Measurements from ENCODE around the gene ST6GALNAC5. TPM values are rescaled to one million over a fixed set of nuclear protein-coding genes. Genes with fewer than 3 reads are reported as not detected.
"Not testable (repeated sequence)": the region's sequence is repeated elsewhere in the genome, so short reads cannot be mapped to it uniquely, and the experiment has no call there.

Gene ST6GALNAC5
- total RNA-seq, 1 donor from 2014 or later, result 23.1 TPM

DNA sequence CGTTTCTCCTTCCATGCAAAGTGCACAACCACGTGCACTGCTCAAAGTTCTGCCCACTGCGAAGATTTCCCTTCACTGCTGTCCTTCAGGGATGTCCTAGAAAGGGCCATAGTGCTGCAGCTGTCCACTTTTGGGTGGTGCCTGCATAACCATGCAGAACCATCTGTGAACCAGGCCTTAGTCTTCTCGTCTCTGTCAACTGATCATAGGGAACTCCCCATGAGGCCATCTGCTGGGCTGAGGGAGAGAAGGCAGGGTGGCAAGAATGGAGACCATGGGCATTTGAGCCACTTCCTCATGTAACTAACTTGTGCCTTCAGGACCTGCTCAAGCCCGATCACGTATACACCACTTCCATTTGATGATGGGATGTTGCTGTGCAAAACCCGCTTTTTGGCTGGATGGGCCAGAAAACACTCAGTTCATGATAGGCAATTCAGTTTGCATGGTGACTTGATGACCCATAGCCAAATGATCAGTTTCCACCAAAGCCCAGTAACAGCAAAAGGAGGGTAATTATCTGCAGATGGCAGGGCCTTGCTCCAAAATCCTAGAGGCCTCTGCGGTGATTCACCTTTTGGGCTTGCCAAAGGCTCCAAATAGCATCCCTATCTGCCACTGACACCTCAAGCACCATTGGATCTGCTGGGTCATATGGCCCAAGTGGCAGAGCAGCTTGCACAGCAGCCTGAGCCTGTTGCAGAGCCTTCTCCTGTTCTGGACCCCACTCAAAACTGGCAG lies 9.5 kb downstream of the ST6GALNAC5 start:
- Histone ChIP-seq H3K9me3 (no peaks in the 10 kb centered on the region), H3K4me3 (no peak overlapping the region), H3K36me3 (no peaks in the 10 kb centered on the region), H3K27ac (no peak overlapping the region), H3K4me1 (no peaks in the 10 kb centered on the region), H3K27me3 (no peaks in the 10 kb centered on the region)
- DNase-seq, result no peak
- no peak for ATAC-seq
- intact Hi-C loops (cut with DNase I), result no loop called here
- TF ChIP-seq, protein P1, sequence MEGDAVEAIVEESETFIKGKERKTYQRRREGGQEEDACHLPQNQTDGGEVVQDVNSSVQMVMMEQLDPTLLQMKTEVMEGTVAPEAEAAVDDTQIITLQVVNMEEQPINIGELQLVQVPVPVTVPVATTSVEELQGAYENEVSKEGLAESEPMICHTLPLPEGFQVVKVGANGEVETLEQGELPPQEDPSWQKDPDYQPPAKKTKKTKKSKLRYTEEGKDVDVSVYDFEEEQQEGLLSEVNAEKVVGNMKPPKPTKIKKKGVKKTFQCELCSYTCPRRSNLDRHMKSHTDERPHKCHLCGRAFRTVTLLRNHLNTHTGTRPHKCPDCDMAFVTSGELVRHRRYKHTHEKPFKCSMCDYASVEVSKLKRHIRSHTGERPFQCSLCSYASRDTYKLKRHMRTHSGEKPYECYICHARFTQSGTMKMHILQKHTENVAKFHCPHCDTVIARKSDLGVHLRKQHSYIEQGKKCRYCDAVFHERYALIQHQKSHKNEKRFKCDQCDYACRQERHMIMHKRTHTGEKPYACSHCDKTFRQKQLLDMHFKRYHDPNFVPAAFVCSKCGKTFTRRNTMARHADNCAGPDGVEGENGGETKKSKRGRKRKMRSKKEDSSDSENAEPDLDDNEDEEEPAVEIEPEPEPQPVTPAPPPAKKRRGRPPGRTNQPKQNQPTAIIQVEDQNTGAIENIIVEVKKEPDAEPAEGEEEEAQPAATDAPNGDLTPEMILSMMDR (IDR thresholded peaks at IDR 0.05), result no peak

DNA sequence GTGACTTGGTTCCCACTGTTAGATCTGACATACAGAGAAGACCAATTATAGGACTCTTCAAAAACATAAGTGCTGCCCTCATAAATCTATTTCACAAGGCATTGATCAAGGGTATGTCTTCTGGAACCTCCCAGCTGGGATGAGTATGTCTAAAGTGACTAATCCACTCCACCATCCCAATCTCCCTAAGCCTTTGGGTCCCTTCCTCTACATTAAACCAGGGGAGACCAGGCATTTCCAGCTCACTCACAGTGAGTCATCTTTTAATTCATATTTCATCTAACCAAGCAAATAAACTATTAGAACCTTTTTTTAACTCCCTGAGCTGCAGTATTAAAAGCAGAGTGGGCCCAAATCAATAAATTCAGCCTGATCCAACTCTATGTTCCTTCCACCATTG lies 11.7 kb downstream of the ST6GALNAC5 start:
- not testable (repeated sequence) for H3K36me3 ChIP-seq, H3K27ac ChIP-seq

DNA sequence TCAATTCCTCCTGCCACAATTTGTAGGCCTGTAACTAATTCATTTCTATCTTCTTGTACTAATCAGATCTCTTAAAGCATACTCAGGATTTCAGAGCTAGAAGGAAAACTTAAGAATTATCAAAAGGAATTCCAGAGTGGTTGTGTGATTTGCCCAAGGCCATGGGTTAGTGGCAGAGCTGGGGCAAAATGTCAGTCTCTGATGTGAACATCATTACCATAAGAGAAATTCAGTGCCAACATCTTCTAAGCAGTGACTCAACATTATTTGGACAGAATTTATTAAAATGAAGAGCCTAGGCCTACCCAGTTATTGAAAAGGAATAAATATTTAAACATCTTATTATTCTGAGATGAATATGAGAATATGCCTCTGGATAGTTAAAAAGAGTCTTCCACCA lies 14.5 kb downstream of the ST6GALNAC5 start:
- DNase-seq (no peak), ATAC-seq (no peak)
- Histone ChIP-seq H3K27me3 (no peaks in the 10 kb centered on the region), H3K9me3 (no peaks in the 10 kb centered on the region), H3K4me3 (no peak overlapping the region), H3K36me3 (no peaks in the 10 kb centered on the region), H3K27ac (no peak overlapping the region), H3K4me1 (no peaks in the 10 kb centered on the region)
- TF ChIP-seq, protein P1 (IDR thresholded peaks at IDR 0.05), result no peak
- intact Hi-C loops (cut with DNase I), result no loop called here

More for the DNA sequence above, 11.7 kb downstream of the ST6GALNAC5 start:
- H3K9me3 ChIP-seq; intact Hi-C loops (cut with DNase I); ATAC-seq; DNase-seq; H3K27me3 ChIP-seq; H3K4me3 ChIP-seq; H3K4me1 ChIP-seq: not testable (repeated sequence)

DNA sequence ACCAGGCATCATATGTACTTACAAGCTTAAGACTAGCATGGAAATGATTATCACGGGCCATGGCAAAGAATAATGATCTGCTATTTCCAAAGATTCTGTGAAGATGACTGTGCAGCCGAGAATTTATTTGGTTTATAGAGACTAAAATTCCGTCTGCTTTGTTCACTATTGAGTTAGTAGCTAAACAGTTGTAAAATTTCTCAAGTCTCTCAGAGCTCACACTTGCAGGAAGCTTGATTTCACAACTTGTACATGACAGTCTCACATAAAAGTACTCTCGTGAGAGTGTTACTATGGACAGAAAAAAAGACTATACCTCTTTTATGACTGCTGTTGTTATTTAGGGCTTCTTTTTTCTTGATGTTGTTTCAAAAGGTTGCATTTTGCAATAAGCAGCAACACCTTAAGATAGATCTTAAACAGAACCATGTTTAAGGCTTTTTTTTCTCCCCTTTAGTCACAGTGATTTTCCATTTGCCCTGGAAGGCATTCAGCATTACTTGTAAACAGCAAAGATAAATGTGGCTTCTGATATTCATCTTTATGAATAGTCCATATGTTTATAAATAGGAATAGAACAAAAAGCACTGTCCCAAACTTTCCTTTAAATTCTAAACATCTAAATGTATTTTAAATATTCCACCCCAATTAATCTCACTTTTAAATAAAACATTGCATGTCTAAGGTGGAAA lies 24.8 kb downstream of the ST6GALNAC5 start:
- Histone ChIP-seq H3K27me3 (no peaks in the 10 kb centered on the region), H3K4me1 (peaks cover 3% of the 10 kb centered on the region), H3K9me3 (no peaks in the 10 kb centered on the region), H3K4me3 (no peak overlapping the region), H3K27ac (no peak overlapping the region), H3K36me3 (no peaks in the 10 kb centered on the region)
- ATAC-seq (no peak), DNase-seq (no peak)
- intact Hi-C loops (cut with DNase I), result no loop called here
- TF ChIP-seq, protein P1 (IDR thresholded peaks at IDR 0.05), result no peak

DNA sequence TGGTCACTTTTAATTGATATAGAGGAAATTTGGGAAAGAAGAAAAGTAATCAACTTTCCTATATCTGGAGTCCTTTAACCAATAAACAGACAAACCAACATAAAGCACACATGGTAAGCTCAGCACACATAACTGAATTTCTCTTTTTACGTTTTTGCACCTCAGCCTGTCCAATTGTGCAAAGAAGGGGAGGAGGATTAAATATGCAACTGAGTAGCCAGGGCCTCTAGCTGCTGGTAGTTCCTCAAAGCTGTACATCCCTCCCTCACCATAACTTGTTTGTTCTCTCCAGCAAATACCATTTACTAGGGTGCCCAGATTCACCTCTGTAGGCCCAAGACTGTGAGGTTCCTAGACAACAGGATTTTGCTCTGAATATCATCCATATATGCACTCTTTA lies 25.4 kb downstream of the ST6GALNAC5 start:
- no peak overlapping the region for H3K27ac ChIP-seq
- no peaks in the 10 kb centered on the region for H3K27me3 ChIP-seq
- DNase-seq (no peak), ATAC-seq (no peak)
- H3K4me1 ChIP-seq, result peaks cover 3% of the 10 kb centered on the region
- TF ChIP-seq, protein P1 (IDR thresholded peaks at IDR 0.05), result no peak
- H3K36me3 ChIP-seq, result no peaks in the 10 kb centered on the region
- no peaks in the 10 kb centered on the region for H3K9me3 ChIP-seq
- no peak overlapping the region for H3K4me3 ChIP-seq
- intact Hi-C loops (cut with DNase I), result no loop called here

DNA sequence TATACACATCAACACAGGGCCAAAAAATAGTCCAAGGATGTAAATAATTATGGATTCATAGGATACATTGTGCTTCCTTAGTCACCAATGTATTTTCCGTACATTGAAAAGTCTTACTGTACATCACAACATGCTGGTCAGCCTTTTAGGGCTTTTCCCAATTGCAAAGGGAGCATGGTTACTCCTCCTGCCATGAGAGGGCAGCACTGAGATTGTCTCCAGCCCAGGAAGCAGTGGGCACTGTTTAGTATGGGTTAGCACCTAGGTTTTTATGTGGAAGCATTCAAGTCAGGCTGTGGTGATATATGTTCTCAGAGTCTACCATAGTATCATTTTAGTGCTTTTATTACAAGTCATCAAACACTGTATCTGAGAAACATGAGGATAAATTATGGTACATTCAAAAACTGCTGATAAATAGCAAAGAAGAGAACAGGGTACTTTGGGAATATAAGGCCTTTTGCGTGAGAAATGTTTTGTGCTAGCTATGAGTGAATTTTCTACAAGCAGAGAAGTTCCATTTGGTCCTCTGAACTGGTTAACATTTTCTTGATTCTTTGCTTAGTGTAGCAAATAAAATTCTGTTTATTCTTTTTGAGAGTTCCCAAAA lies 34.0 kb downstream of the ST6GALNAC5 start:
- Histone ChIP-seq H3K27me3 (no peaks in the 10 kb centered on the region), H3K4me1 (peaks cover 5% of the 10 kb centered on the region), H3K36me3 (no peaks in the 10 kb centered on the region), H3K27ac (no peak overlapping the region), H3K4me3 (no peak overlapping the region), H3K9me3 (no peaks in the 10 kb centered on the region)
- ATAC-seq, result peak; percentile 86
- intact Hi-C loops (cut with DNase I), result no loop called here
- TF ChIP-seq, protein P1 (IDR thresholded peaks at IDR 0.05), result peak; percentile 67
- no peak for DNase-seq
